HUES64 (cell line): ENCODE data around the gene NHS.
A peak's percentile ranks its signal among the peaks of the same experiment; 100 is the strongest.

Experiments used
- H3K27ac ChIP-seq: 2 replicates; pipeline ENCODE4 v1.7.0; 2013; ENCODE audit warnings: low read depth, low read length, inconsistent platforms
- H3K27me3 ChIP-seq: 2 replicates; pipeline ENCODE4 v1.6.1; 2013; ENCODE audit warnings: mild to moderate bottlenecking, low read length; ENCODE audit not compliant: insufficient read depth
- H3K36me3 ChIP-seq: 2 replicates; pipeline ENCODE4 v1.6.1; 2013; ENCODE audit warnings: mild to moderate bottlenecking, low read length; ENCODE audit not compliant: insufficient read depth
- H3K4me1 ChIP-seq: 2 replicates; pipeline ENCODE4 v1.6.1; 2013; ENCODE audit warnings: mild to moderate bottlenecking, low read length, moderate library complexity; ENCODE audit not compliant: insufficient read depth
- H3K4me3 ChIP-seq: 2 replicates; pipeline ENCODE4 v1.5.1; 2013; ENCODE audit warnings: mild to moderate bottlenecking, low read length, moderate library complexity
- H3K9ac ChIP-seq: 2 replicates; pipeline ENCODE4 v1.6.1; 2013; ENCODE audit warnings: mild to moderate bottlenecking, low read depth, low read length
- H3K9me3 ChIP-seq: 2 replicates; pipeline ENCODE4 v1.6.1; 2013; ENCODE audit warnings: low read depth, low read length; ENCODE audit not compliant: insufficient read depth
- WGBS: fragments of 150-250, 120-280 bp; methylation state at CpG from one replicate; pipeline ENCODE4 v1.1.7; 2013; ENCODE audit warnings: missing lambda C conversion rate; 5-methylcytosine and 5-hydroxymethylcytosine counted together

Gene NHS

DNA sequence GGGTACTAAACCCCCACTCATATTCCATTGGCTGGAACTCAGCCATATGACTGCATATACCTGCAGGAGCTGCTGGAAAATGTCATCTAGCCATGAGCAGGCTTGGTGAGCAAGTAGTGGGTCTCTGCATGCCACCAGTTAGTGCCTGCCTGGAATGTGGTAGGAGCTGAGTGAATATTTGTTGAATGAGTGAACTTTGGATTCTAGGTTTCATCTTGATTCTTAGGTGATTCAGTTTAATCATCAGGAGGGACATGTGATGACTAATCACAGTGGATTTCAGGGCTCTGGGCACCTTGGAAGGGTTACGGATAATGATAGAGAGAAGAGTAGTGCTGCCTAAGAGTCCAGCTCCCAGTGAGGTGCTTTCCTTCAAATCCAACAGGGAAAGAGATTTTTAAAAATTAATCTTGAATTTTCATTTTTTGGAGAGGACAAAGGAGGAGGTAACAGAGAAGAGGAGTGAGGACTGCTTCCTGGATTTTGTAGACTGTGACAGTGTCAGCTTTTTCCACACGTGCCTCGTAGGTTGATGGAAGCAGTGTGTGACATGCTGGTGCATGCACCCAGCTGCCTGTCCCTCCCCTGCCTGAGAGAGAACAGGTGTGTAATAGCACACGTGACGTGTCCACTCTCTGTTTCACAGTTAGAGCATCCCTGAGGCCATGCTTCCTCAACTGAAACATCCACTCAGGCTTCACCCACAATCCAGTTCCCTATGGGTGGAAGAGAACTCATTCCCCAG, 30.4 kb downstream of the NHS start:
- H3K27ac ChIP-seq = no peak overlapping the region
- H3K4me1 ChIP-seq = peaks cover 16% of the 10 kb centered on the region
- no peak overlapping the region for H3K4me3 ChIP-seq
- 88% methylated on average over 5 of the region's 5 CpGs for WGBS
- no peak overlapping the region for H3K9ac ChIP-seq
- no peaks in the 10 kb centered on the region for H3K27me3 ChIP-seq
- H3K9me3 ChIP-seq = no peaks in the 10 kb centered on the region
- no peaks in the 10 kb centered on the region for H3K36me3 ChIP-seq

- peaks cover 37% of the 10 kb centered on the region for H3K4me1 ChIP-seq
- peak overlapping the region; percentile 70; the same call in 1 of the 2 replicates for H3K27ac ChIP-seq
- no CpG with 5 or more reads among the region's 3 CpGs for WGBS
- no peaks in the 10 kb centered on the region for H3K9me3 ChIP-seq
- H3K9ac ChIP-seq = 0 out of 2 replicates have a peak overlapping the region, but pooled peaks have one; percentile 3
- H3K4me3 ChIP-seq = peak overlapping the region; percentile 29
- H3K36me3 ChIP-seq = no peaks in the 10 kb centered on the region
- no peaks in the 10 kb centered on the region for H3K27me3 ChIP-seq
Measured at GRCh38 chrX:17409566-17410290, 34.7 kb downstream of the NHS start.

- no peak overlapping the region for H3K27ac ChIP-seq
- H3K36me3 ChIP-seq = no peaks in the 10 kb centered on the region
- H3K9ac ChIP-seq = no peak overlapping the region
- no peaks in the 10 kb centered on the region for H3K9me3 ChIP-seq
- H3K27me3 ChIP-seq = no peaks in the 10 kb centered on the region
- WGBS = 89% methylated on average over 1 of the region's 2 CpGs
- peaks cover 46% of the 10 kb centered on the region for H3K4me1 ChIP-seq
- 0 out of 2 replicates have a peak overlapping the region, but pooled peaks have one; percentile 29 for H3K4me3 ChIP-seq
Measured at GRCh38 chrX:17410651-17411050, 35.7 kb downstream of the NHS start.

DNA sequence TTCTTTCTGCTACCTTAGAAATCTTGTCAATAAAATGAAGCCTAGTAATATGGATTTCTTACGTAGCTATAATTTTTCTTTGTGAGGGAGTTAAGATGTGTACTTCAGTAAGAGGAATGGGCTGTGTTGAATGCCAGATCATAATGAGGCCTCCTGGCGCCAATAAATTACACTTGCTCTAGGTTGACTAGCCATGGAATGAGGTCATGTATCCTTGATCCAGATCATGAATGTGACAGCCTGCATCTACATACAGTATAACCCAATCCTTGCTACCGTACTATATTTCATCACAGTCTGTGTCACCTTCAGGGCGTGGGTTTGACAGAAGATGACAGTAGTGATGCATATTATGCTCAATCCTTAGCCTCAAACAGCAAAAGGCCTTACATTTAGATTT, 36.2 kb downstream of the NHS start:
- WGBS = 96% methylated on average over 3 of the region's 4 CpGs
- Histone ChIP-seq H3K9ac (no peak overlapping the region), H3K9me3 (no peaks in the 10 kb centered on the region), H3K4me1 (peaks cover 51% of the 10 kb centered on the region), H3K27me3 (no peaks in the 10 kb centered on the region), H3K27ac (no peak overlapping the region), H3K4me3 (no peak overlapping the region), H3K36me3 (no peaks in the 10 kb centered on the region)

DNA sequence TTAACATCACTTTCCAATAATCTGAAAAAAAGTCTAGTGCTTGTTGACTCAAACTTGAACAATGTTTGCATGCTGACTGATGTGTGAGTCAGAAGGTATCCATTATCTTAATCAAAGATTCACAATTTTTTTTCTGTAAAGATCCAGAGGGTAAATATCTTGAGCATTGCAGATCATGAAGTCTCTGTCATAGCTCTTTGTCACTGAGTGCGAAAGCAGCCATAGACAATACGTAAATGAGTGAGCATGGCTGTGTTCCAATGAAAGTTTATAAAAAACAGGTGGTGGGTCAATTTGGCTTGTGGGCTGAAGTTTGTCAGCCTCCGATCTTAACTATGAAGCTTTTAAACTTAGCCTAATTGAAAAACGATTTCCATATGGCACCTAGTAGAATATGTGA, 37.7 kb downstream of the NHS start:
- Histone ChIP-seq H3K4me1 (peaks cover 51% of the 10 kb centered on the region), H3K9me3 (no peaks in the 10 kb centered on the region), H3K27me3 (no peaks in the 10 kb centered on the region), H3K36me3 (no peaks in the 10 kb centered on the region), H3K9ac (no peak overlapping the region), H3K27ac (no peak overlapping the region), H3K4me3 (no peak overlapping the region)
- 91% methylated on average over 4 of the region's 4 CpGs for WGBS

GRCh38 chrX:17413228-17413627, 38.2 kb downstream of the NHS start:
- no peaks in the 10 kb centered on the region for H3K9me3 ChIP-seq
- no peaks in the 10 kb centered on the region for H3K27me3 ChIP-seq
- no peaks in the 10 kb centered on the region for H3K36me3 ChIP-seq
- H3K4me3 ChIP-seq = no peak overlapping the region
- 100% methylated on average over 1 of the region's 4 CpGs for WGBS
- H3K27ac ChIP-seq = no peak overlapping the region
- H3K9ac ChIP-seq = no peak overlapping the region
- peaks cover 51% of the 10 kb centered on the region for H3K4me1 ChIP-seq

GRCh38 chrX:17414027-17414658, 39.1 kb downstream of the NHS start:
- 77% methylated on average over 4 of the region's 7 CpGs for WGBS
- H3K27me3 ChIP-seq = no peaks in the 10 kb centered on the region
- H3K4me3 ChIP-seq = no peak overlapping the region
- no peak overlapping the region for H3K27ac ChIP-seq
- H3K9ac ChIP-seq = no peak overlapping the region
- H3K9me3 ChIP-seq = no peaks in the 10 kb centered on the region
- H3K36me3 ChIP-seq = no peaks in the 10 kb centered on the region
- H3K4me1 ChIP-seq = peaks cover 47% of the 10 kb centered on the region

DNA sequence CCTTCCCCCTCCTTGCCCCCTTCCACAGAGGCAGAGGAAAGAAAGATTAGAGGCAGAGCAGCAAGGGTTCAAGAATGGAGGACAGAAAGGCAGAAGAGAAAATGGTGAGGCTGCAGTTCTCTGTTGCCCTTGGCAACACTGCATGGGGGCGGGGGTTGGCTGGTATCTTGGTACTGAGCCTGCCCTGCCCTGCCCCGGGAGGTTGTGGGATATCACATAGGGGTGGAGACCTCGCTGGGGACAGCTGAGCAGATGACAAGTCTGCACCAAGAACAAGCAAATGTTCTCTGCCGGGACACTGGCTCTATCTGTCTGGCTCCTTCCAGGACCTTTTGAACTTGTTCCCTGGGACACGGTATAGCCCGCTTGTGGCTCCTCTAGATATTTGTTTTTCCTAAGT, 39.8 kb downstream of the NHS start:
- Histone ChIP-seq H3K9ac (no peak overlapping the region), H3K27me3 (no peaks in the 10 kb centered on the region), H3K4me1 (peaks cover 40% of the 10 kb centered on the region), H3K4me3 (no peak overlapping the region), H3K27ac (peak overlapping the region; percentile 45; the same call in 1 of the 2 replicates), H3K9me3 (no peaks in the 10 kb centered on the region), H3K36me3 (no peaks in the 10 kb centered on the region)
- 9% methylated on average over 6 of the region's 6 CpGs for WGBS

- Histone ChIP-seq H3K27ac (peak overlapping the region; percentile 45; the same call in 1 of the 2 replicates), H3K27me3 (no peaks in the 10 kb centered on the region), H3K36me3 (no peaks in the 10 kb centered on the region), H3K9ac (no peak overlapping the region), H3K9me3 (no peaks in the 10 kb centered on the region), H3K4me3 (no peak overlapping the region), H3K4me1 (peaks cover 36% of the 10 kb centered on the region)
- WGBS = 32% methylated on average over 3 of the region's 3 CpGs
Measured at GRCh38 chrX:17415242-17415810, 40.3 kb downstream of the NHS start.

DNA sequence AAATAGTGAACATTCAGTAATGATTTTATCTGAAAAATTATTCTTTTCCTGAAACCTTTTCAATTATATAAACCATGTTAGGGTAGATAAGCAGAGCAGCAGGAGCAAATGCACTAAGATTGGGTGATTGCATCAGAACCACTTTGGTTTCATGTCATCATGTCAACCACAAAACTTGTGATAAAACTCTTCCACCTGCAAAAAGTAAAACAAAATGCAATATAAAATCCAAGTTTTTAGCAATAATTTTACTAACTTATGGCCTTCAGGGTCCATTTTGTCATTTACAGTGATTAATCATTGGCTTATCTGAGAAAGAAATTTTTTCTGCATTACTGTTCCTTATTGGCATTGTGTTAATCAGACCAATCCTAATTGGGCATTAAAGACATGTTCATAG, 42.4 kb downstream of the NHS start:
- Histone ChIP-seq H3K9me3 (no peaks in the 10 kb centered on the region), H3K4me3 (no peak overlapping the region), H3K36me3 (no peaks in the 10 kb centered on the region), H3K4me1 (peaks cover 27% of the 10 kb centered on the region), H3K27ac (no peak overlapping the region), H3K9ac (no peak overlapping the region), H3K27me3 (no peaks in the 10 kb centered on the region)

GRCh38 chrX:17425136-17425535, 50.1 kb downstream of the NHS start:
- WGBS = 95% methylated on average over 6 of the region's 6 CpGs

More at GRCh38 chrX:17425136-17425535, 50.1 kb downstream of the NHS start:
- H3K4me1 ChIP-seq = no peaks in the 10 kb centered on the region
- H3K4me3 ChIP-seq = no peak overlapping the region
- no peaks in the 10 kb centered on the region for H3K9me3 ChIP-seq
- no peaks in the 10 kb centered on the region for H3K27me3 ChIP-seq
- no peak overlapping the region for H3K9ac ChIP-seq
- no peak overlapping the region for H3K27ac ChIP-seq
- H3K36me3 ChIP-seq = no peaks in the 10 kb centered on the region
